Aortic smooth muscle cell (primary cell): Measurements from ENCODE around the gene FAM83B. TPM values are rescaled to one million over a fixed set of nuclear protein-coding genes. Genes with fewer than 3 reads are reported as not detected.

ENCODE experiments used
- total RNA-seq: library from RNA; depleted of rRNA; stranded (reverse); fragments of >200 nt; gene quantifications from 2 replicates; pipeline ENCODE4 v1.2.3, GENCODE V29; 2014

FAM83B gene
- total RNA-seq, result not detected in 2 replicates

GRCh38 chr6:54846243-54846856, at the start of gene FAM83B:
Gene FAM83B (plus strand): TSS chr6:54846771. CDS start chr6:54870247, 23,476 bp downstream.

